ENCODE measurements around the gene MRRF.

MRRF gene

DNA sequence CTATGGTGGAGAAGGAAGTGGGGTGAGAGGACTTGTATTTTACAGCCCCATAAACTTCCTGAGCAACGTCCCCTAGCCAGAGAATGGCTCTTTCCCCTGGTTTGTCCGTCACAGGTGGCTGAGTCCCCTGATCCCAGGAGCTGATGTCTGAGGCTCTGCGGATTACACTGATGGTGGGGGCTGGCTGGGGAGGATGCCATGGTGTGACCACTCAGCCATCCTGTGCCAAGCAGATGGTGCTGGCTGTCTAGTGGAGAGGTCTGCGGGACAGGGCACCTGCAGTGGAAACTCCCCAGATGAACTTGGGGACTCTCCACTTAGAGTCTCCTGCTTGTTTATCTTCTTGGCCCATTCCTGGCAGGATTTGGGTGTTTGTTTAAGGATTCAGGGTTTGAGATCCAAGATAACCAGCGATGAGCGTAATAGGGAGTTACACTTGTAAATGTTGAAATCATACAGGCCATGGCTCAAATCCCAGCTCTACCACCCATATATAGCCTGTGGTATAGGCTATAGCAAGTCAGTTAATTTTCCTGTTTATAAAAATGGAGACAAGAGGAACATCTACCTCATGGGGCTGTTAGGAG is 101.5 kb downstream of the MRRF start:
- H3K27ac Mint-ChIP-seq: no peak overlapping the region
- peaks cover 14% of the 10 kb centered on the region for H3K27me3 Mint-ChIP-seq
- ATAC-seq (no peak), DNase-seq (no peak)
- H3K9me3 Mint-ChIP-seq: peaks cover 0 to 4% of the 10 kb centered on the region in 2 donors
- peaks cover 12% of the 10 kb centered on the region for H3K4me1 Mint-ChIP-seq
- no peak overlapping the region for H3K4me3 Mint-ChIP-seq

DNA sequence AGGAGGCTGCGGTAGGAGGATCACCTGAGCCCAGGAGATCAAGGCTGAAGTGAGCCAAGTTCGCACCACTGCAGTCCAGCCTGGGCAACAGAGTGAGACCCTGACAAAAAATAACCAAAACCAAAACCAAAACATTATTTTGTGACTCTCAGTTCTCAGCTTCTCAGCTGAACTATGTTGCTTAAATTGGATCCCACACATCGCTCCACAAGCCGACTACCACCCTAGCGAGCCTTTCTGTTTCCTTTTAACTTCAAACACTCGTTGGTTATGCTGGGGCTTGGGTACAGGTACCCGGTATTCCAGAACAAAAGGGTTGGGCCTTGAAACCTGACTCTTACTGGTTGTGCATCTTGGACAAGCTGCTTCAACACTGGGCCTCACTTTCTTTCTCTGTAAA is 102.4 kb downstream of the MRRF start:
- Mint-ChIP-seq H3K27ac (no peak overlapping the region), H3K9me3 (peaks cover 0 to 4% of the 10 kb centered on the region in 2 donors), H3K27me3 (peaks cover 23% of the 10 kb centered on the region), H3K4me1 (peaks cover 14% of the 10 kb centered on the region), H3K4me3 (no peak overlapping the region)
- DNase-seq (no peak), ATAC-seq (no peak)

DNA sequence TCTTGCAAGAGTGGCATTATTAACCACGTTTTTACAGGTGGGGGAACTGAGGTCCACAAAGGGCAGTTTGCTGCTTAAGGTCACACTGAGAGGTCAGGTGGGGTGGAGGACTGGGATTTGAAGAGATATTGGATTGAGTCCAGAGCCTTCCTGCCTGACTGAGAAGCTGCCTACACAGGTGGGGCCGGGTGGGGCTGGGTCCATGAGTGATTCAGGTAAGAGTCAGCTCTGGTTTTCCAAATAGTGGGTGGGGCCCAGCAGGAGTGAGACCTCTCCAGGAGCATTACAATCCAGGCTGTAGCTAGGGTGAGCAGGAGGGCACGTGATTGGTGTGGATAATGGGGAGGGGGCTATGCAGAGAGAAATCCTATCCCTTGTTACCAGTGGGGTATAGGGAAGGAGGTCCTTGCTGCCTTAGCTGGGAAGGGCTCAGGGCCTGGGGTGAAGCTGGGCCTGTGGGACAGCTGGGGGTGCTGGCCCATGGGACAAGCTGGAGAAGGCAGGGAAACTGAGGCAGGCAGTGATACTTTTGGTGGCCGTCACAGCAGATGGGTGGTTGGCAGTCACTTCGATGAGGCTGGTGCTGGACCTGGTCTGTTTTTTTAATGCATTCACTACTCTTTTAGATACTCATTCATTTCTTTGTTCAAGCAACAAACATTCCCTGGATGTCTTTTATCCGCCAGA is 103.2 kb downstream of the MRRF start:
- H3K27me3 Mint-ChIP-seq: peaks cover 31% of the 10 kb centered on the region
- H3K9me3 Mint-ChIP-seq: peaks cover 0 to 4% of the 10 kb centered on the region in 2 donors
- no peak for ATAC-seq
- H3K4me1 Mint-ChIP-seq: peaks cover 14% of the 10 kb centered on the region
- DNase-seq: no peak
- no peak overlapping the region for H3K27ac Mint-ChIP-seq
- H3K4me3 Mint-ChIP-seq: no peak overlapping the region

DNA sequence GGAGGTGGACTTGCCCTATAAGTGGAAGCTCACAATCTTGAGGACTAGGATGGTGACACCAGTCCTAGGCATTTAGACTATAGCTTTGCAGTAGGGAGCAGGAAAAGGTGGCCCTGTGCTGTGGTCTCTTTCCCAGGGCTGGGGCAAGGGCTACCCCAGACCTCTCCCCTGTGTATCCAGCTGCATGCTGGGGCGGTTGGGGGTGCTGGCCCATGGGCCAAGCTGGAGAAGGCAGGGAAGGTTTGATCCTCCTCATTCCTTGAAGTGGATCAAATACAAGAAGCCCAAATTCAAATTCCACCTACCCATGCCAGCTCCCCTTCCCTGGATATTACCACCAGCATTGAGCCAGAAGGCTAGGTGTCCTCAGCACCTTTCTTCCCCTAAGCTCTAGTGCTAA is 104.0 kb downstream of the MRRF start:
- ATAC-seq: no peak
- H3K27ac Mint-ChIP-seq: no peak overlapping the region
- no peak for DNase-seq
- peaks cover 14% of the 10 kb centered on the region for H3K4me1 Mint-ChIP-seq
- H3K27me3 Mint-ChIP-seq: peaks cover 37% of the 10 kb centered on the region
- H3K9me3 Mint-ChIP-seq: peaks cover 0 to 4% of the 10 kb centered on the region in 2 donors
- H3K4me3 Mint-ChIP-seq: no peak overlapping the region

DNA sequence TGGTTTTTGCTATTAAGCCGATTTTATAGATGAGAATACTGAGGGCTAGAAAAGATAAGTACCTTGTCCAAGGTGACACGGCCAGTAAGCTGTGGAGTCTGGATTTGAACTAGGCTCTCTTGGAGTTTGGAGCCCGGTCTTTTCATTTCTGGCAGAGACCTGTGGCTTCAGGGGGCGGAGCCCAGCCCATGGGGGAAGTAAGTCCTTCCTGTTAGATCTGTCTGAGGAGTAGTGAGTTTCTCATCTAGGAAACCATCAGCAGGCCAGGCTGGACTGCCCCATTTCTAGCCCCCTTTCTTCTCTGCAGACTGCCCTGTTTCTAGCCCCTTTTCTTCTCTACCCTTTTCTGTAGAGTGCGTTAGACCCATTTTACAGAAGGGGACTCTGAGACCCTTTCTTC is 105.6 kb downstream of the MRRF start:
- no peak overlapping the region for H3K27ac Mint-ChIP-seq
- ATAC-seq: no peak
- H3K4me3 Mint-ChIP-seq: peak overlapping the region; percentile 67 to 76
- peaks cover 14% of the 10 kb centered on the region for H3K4me1 Mint-ChIP-seq
- DNase-seq: no peak
- H3K9me3 Mint-ChIP-seq: peaks cover 0 to 4% of the 10 kb centered on the region in 2 donors
- H3K27me3 Mint-ChIP-seq: peaks cover 43% of the 10 kb centered on the region

DNA sequence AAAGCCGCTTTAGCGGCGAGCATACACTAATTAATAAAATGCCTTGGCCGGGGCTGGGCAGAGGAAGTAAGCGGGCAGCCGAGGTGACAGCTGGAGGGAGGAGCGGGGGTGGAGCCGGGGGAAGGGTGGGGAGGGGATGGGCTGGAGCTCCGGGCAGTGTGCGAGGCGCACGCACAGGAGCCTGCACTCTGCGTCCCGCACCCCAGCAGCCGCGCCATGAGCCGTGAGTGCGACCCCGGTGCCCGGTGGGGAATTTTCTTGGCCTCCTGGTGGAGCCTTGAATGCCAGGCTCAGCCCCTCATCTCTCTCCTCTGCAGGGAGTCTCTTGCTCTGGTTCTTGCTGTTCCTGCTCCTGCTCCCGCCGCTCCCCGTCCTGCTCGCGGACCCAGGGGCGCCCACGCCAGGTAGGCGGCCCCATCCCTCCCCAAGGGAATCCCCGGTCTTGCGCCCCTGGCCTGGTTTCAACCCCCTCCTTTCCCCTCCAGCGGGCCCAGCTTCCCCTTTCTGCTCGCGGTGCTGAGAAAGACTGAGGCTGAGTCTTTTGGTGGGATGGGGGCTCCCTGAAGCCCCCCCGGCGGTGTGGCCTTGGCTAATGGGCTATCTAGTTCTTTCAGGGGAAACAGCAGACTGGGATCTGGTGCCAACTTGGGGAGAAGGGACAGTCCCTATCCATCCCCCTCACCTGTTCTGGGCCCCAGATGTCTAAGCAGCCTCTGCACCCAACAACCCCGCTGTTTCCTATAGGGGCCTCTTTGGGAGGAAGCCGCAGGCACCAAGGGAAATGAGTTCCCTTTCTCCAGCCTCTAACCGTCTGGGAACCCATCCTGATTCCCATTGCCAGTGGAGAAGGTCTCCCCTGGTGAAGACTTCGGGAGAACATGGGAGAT is 106.4 kb downstream of the MRRF start, which contains the start of gene PTGS1:
Gene PTGS1 (plus strand): TSS at position 156 of the 887 bp plus-strand sequence. CDS start 61 bp downstream, at position 217.
- Mint-ChIP-seq H3K9me3 (peaks cover 0 to 4% of the 10 kb centered on the region in 2 donors), H3K27ac (no peak within 1 kb of the TSS), H3K27me3 (peaks cover 51% of the 10 kb centered on the region), H3K4me1 (peaks cover 14% of the 10 kb centered on the region), H3K4me3 (peak within 1 kb of the TSS; percentile 67 to 76)
- DNase-seq: no peak
- peak; percentile 73 for ATAC-seq

DNA sequence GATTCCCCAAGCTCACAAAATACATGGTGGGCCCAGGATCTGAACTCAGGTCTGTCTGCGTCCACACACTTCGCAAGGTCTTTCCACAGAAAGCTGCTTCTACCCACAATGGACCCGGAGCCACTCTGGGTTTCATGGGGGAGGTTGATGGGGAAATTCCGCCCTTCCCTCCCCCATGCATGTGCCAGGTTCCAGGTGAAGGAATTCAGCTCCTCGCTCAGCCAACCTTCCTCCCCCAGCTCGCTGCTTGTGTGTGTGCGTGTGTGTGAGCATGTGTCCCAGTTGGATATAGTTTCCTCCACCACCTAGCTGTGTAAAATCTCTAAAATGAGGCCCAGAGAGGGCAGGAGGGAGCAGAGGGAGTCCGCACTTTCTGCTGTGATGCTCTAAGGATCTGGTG is 107.2 kb downstream of the MRRF start:
- no peak for ATAC-seq
- no peak overlapping the region for H3K27ac Mint-ChIP-seq
- H3K9me3 Mint-ChIP-seq: peaks cover 0 to 4% of the 10 kb centered on the region in 2 donors
- no peak overlapping the region for H3K4me3 Mint-ChIP-seq
- peaks cover 51% of the 10 kb centered on the region for H3K27me3 Mint-ChIP-seq
- no peak for DNase-seq
- peaks cover 14% of the 10 kb centered on the region for H3K4me1 Mint-ChIP-seq

DNA sequence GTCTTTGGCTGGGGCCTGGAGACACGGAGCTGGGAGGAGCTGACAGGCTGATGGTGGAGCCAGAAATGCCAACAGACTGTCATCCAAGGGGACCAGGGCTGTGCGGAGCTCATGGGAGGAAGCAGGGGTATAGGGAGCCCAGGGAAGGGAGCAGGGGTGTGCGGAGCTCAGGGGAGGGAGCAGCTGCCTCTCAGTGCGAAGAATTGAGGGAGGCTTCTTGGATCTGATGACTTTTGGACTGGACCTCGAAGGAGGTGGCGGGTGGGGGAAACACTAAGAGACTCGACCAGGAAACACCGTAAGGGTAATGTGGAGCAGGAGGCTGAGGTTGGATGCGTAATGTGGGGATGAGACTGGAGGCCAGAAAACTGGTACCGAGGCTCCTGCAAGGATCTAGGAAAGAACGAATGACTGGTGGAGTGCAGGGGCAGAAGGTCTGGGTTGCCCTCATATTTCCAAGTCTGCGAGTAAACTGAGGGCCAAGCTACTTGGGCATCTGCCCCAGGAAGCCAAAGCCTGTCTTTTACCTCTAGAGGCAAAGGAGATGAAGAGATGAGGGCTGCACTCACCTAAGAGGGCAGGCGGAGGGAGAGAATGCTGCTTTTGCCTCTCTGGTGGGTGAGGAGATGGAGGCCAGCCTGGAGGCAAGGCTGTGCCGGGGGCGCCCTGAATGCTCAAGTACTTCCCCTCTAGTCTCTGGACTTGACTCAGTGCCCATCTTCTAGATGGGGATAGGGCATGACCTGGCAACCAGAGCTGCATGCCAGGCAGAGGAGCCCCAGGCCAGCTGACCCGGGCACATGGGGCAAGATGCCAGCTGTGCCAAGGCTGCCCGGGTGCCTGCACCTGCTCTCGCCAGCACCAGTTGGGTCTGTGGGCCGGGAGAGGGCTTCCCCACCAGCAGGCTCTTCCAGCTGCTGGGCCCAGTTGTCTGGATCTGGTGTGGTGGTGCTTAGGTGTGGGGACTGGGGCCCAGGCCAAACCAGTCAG is 108.5 kb downstream of the MRRF start:
- Mint-ChIP-seq H3K4me3 (no peak overlapping the region), H3K27me3 (peaks cover 58% of the 10 kb centered on the region), H3K27ac (no peak overlapping the region), H3K4me1 (peaks cover 24% of the 10 kb centered on the region), H3K9me3 (peaks cover 0 to 4% of the 10 kb centered on the region in 2 donors)
- no peak for ATAC-seq
- DNase-seq: no peak

DNA sequence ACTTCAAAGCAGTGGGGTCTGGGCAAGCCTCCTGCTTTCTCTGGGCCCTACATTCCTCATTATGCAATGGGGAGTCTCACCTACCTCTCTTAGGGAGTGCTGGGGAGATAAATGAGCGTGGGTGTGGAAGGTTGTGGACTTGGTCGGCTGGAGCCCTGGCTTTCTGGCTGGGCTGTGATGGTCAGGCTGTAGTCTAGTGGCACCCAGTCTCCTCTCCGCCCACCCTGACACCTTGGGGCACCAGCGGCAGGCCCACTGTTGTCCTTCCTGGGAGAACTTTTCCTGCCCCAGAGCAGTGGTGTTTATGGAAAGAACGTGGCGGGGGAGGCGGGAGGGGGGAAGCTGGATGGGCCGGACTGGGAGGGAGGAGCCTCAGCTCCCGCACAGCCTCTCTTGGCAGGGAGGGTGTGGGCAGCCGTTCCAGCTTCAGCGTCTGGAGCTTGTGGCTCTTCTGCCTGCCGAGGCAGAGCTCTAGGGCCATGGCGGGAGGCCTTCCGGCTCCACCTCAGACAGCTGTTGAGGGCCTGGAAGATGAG is 110.3 kb downstream of the MRRF start:
- no peak for ATAC-seq
- H3K27me3 Mint-ChIP-seq: peaks cover 65% of the 10 kb centered on the region
- H3K9me3 Mint-ChIP-seq: no peaks in the 10 kb centered on the region
- no peak overlapping the region for H3K4me3 Mint-ChIP-seq
- peak overlapping the region in 1 of 2 donors; percentile 51 for H3K27ac Mint-ChIP-seq
- DNase-seq: no peak
- H3K4me1 Mint-ChIP-seq: peaks cover 26% of the 10 kb centered on the region

DNA sequence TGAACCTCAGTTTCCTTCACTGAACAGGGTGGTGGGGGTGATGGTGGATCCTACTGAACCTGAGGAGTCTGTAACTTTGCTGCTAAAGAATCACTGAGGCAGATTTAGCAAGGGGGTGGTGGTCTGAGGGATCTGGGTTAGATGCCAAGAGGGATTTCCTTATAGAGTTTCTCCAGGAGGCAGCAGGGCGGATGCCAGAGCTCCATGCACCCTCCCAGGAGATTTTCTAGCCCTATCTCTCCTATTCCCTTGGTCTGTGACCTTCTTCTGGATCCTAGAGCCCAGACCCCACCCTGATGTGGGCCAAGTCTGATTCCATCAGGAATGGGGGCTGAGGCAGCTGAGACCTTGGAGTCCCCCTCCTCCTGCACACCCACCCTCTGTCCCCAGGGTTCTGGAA is 112.1 kb downstream of the MRRF start:
- no peak for DNase-seq
- Mint-ChIP-seq H3K27me3 (peaks cover 46% of the 10 kb centered on the region), H3K4me3 (no peak overlapping the region), H3K9me3 (no peaks in the 10 kb centered on the region), H3K4me1 (peaks cover 12% of the 10 kb centered on the region), H3K27ac (no peak overlapping the region)
- ATAC-seq: no peak

DNA sequence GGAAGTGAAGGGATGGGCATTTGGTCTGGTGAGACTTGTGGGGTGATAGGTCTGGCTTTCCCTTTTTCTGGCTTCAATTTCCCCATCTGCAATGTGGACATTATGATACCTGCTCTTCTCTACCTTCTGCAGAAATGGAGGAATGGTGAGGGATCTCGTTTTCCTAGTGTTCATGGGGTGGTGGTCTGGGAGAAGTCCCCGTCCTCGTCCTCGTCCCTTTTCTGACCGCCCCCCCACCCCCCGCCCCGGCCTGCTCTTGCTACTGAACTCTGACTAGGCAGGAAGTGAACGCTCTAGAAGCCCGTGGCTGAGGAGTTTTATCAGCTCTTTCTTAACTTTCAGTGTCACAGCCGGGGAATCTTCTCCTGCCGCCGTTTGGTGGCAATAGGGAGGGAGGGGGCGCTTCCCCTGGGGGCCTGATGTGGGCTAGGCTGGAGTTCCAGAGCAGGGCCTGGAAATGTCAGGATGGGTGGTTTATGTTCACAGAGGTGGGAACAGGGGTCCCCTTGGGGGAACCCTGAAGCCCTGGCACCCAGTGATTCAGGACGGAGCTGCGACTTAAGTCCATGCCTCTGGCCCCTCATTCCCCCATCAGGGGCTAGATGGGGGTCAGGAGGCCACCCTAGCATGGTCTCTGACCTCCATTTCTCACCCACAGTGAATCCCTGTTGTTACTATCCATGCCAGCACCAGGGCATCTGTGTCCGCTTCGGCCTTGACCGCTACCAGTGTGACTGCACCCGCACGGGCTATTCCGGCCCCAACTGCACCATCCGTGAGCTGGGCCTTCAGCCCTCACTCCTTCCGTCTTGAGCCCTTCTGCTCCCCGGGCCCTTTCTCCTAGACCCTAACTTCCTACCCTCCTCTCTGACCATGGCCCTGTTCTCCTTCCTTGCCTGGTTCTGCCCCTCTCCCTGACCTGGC is 112.8 kb downstream of the MRRF start:
- H3K27me3 Mint-ChIP-seq: peaks cover 39% of the 10 kb centered on the region
- ATAC-seq (no peak), DNase-seq (no peak)
- peak overlapping the region in 1 of 2 donors; percentile 37 for H3K27ac Mint-ChIP-seq
- no peaks in the 10 kb centered on the region for H3K9me3 Mint-ChIP-seq
- peaks cover 12% of the 10 kb centered on the region for H3K4me1 Mint-ChIP-seq
- no peak overlapping the region for H3K4me3 Mint-ChIP-seq

DNA sequence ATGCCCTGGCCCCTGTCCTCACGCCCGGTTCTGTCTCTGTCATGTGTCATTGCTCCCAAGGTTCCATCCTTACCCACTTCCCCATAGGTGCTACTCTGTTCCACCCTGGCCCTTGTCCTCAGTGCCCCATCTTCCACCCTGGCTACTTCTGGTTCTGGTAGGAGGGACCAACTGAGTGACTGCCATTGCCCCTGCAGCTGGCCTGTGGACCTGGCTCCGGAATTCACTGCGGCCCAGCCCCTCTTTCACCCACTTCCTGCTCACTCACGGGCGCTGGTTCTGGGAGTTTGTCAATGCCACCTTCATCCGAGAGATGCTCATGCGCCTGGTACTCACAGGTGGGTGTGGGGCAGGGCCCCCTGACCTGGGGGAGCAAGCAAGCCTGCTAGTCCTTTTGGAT is 113.6 kb downstream of the MRRF start:
- no peak overlapping the region for H3K4me3 Mint-ChIP-seq
- peaks cover 32% of the 10 kb centered on the region for H3K27me3 Mint-ChIP-seq
- peaks cover 12% of the 10 kb centered on the region for H3K4me1 Mint-ChIP-seq
- no peak for ATAC-seq
- DNase-seq: no peak
- H3K9me3 Mint-ChIP-seq: no peaks in the 10 kb centered on the region
- no peak overlapping the region for H3K27ac Mint-ChIP-seq

DNA sequence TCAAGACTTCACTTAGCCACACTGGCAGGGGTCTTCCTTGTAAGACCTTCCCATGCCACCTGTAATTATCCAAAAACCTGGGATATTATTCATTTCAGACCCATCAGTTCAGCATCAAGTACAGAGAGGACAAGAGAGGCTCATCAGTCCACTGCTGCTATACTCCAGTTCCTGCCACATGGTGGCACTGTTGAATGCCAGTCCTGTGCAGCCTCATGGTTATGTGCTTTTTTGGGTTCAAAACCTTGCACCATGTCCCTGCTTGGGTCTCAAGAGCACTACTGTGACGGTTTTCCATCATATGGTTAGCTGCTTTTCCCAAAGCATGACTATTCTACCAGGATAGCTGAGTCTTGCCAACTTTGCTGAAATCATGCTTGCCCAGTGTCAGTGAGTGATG is 114.7 kb downstream of the MRRF start:
- H3K27ac Mint-ChIP-seq: no peak overlapping the region
- DNase-seq (no peak), ATAC-seq (no peak)
- peaks cover 29% of the 10 kb centered on the region for H3K27me3 Mint-ChIP-seq
- no peaks in the 10 kb centered on the region for H3K9me3 Mint-ChIP-seq
- H3K4me1 Mint-ChIP-seq: peaks cover 21% of the 10 kb centered on the region
- no peak overlapping the region for H3K4me3 Mint-ChIP-seq

DNA sequence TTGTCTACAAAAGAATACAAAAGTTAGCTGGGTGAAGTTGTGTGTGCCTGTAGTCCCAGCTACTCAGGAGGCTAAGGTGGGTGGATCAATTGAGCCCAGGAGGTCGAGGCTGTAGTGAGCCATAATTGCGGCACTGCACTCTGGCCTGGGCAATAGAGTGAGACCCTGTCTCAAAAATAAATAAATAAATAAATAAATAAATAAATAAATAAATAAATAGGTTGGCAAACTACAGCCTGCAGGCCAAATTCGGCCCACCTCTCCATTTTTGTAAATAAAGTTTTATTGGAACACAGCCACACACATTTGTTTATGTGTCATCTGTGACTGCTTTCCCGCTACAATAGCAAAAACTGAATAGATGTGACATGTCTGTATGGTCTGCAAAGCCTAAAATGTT is 115.6 kb downstream of the MRRF start:
- DNase-seq (no peak), ATAC-seq (no peak)
- Mint-ChIP-seq H3K4me1 (peaks cover 24% of the 10 kb centered on the region), H3K27ac (no peak overlapping the region), H3K9me3 (no peaks in the 10 kb centered on the region), H3K4me3 (no peak overlapping the region), H3K27me3 (peaks cover 23% of the 10 kb centered on the region)

Data from stimulated activated naive CD8-positive, alpha-beta T cell treated with anti-CD3 and anti-CD28 coated beads, Interleukin-15, amount 100 ng/mL, for 72 hours (primary cell).